CD4-positive, alpha-beta T cell treated with Interleukin-6 for 4 hours (primary cell): ENCODE measurements around the gene PLCG2.
"Not testable (repeated sequence)": the region's sequence is repeated elsewhere in the genome, so short reads cannot be mapped to it uniquely, and the experiment has no call there.

Experiments
- DNase-seq: peaks from one replicate; pipeline ENCODE4 v3.0.0-alpha.2; 2020; ENCODE audit warnings: mixed read lengths

The PLCG2 gene

GRCh38 chr16:81921085-81921814 lies 142.2 kb downstream of the PLCG2 start:
- DNase-seq, result no peak

- DNase-seq, result no peak
Observed at GRCh38 chr16:81921843-81922584, 142.9 kb downstream of the PLCG2 start.

GRCh38 chr16:81923296-81923695 lies 144.2 kb downstream of the PLCG2 start:
- no peak for DNase-seq

- DNase-seq, result no peak
Observed at GRCh38 chr16:81925016-81925415, 145.9 kb downstream of the PLCG2 start.

GRCh38 chr16:81926036-81926435 lies 146.9 kb downstream of the PLCG2 start:
- no peak for DNase-seq

GRCh38 chr16:81927561-81928185 lies 148.6 kb downstream of the PLCG2 start:
- DNase-seq, result no peak

GRCh38 chr16:81928271-81928918 lies 149.3 kb downstream of the PLCG2 start:
- DNase-seq, result no peak

- DNase-seq, result no peak
Observed at GRCh38 chr16:81928975-81929374, 149.9 kb downstream of the PLCG2 start.

- no peak for DNase-seq
Observed at GRCh38 chr16:81929841-81930240, 150.8 kb downstream of the PLCG2 start.

GRCh38 chr16:81931927-81932326 lies 152.8 kb downstream of the PLCG2 start:
- DNase-seq, result no peak

- no peak for DNase-seq
Observed at GRCh38 chr16:81932668-81933067, 153.6 kb downstream of the PLCG2 start.

GRCh38 chr16:81933361-81933760 lies 154.3 kb downstream of the PLCG2 start:
- DNase-seq, result no peak

GRCh38 chr16:81934711-81935110 lies 155.6 kb downstream of the PLCG2 start:
- not testable (repeated sequence) for DNase-seq

- no peak for DNase-seq
Observed at GRCh38 chr16:81936209-81937000, 157.3 kb downstream of the PLCG2 start.

- DNase-seq, result no peak
Observed at GRCh38 chr16:81937305-81938038, 158.4 kb downstream of the PLCG2 start.

- DNase-seq, result no peak
Observed at GRCh38 chr16:81938326-81939163, 159.5 kb downstream of the PLCG2 start.

- DNase-seq, result no peak
Observed at GRCh38 chr16:81939164-81940056, 160.3 kb downstream of the PLCG2 start.

- DNase-seq, result no peak
Observed at GRCh38 chr16:81940781-81941560, 161.9 kb downstream of the PLCG2 start.
